NCI-H524 treated with DMSO at 0.1 percent for 48 hours (cell line): ENCODE data around the gene PMF1.

Experiments used
- DNase-seq: peaks from one replicate; lab custom pipeline; 2025; lab: John Stamatoyannopoulos, UW

PMF1 gene

GRCh38 chr1:156268336-156268735, 55.5 kb downstream of the PMF1 start:
- DNase-seq, result no peak

- DNase-seq, result no peak
Observed at GRCh38 chr1:156270314-156270713, 57.5 kb downstream of the PMF1 start.

- no peak for DNase-seq
Observed at GRCh38 chr1:156276532-156276931, 63.7 kb downstream of the PMF1 start.

GRCh38 chr1:156276966-156277381, 64.2 kb downstream of the PMF1 start:
- no peak for DNase-seq

GRCh38 chr1:156279837-156280236, 67.0 kb downstream of the PMF1 start:
- no peak for DNase-seq

GRCh38 chr1:156281281-156281680, 68.5 kb downstream of the PMF1 start:
- DNase-seq, result no peak

- DNase-seq, result no peak
Observed at GRCh38 chr1:156281693-156282478, 69.1 kb downstream of the PMF1 start.

- DNase-seq, result peak; percentile 78
Observed at GRCh38 chr1:156282479-156283222, 69.8 kb downstream of the PMF1 start, which contains the start of gene SMG5. Gene SMG5, minus strand, starts transcription at chr1:156282825. Its CDS starts 145 bp downstream, at chr1:156282680.

- DNase-seq, result no peak
Observed at GRCh38 chr1:156283521-156283920, 70.7 kb downstream of the PMF1 start.

GRCh38 chr1:156284112-156284511, 71.3 kb downstream of the PMF1 start, which contains the start of gene TMEM79:
Gene TMEM79, plus strand, starts transcription at chr1:156284325. Its CDS starts 902 bp downstream, at chr1:156285227.
- DNase-seq, result no peak

GRCh38 chr1:156284757-156285156, 72.0 kb downstream of the PMF1 start:
- DNase-seq, result no peak

- DNase-seq, result no peak
Observed at GRCh38 chr1:156285437-156285836, 72.6 kb downstream of the PMF1 start.

- no peak for DNase-seq
Observed at GRCh38 chr1:156286061-156286460, 73.3 kb downstream of the PMF1 start.
